ENCODE results near the gene ICE2.

- TF ChIP-seq, protein P1, sequence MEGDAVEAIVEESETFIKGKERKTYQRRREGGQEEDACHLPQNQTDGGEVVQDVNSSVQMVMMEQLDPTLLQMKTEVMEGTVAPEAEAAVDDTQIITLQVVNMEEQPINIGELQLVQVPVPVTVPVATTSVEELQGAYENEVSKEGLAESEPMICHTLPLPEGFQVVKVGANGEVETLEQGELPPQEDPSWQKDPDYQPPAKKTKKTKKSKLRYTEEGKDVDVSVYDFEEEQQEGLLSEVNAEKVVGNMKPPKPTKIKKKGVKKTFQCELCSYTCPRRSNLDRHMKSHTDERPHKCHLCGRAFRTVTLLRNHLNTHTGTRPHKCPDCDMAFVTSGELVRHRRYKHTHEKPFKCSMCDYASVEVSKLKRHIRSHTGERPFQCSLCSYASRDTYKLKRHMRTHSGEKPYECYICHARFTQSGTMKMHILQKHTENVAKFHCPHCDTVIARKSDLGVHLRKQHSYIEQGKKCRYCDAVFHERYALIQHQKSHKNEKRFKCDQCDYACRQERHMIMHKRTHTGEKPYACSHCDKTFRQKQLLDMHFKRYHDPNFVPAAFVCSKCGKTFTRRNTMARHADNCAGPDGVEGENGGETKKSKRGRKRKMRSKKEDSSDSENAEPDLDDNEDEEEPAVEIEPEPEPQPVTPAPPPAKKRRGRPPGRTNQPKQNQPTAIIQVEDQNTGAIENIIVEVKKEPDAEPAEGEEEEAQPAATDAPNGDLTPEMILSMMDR (IDR thresholded peaks at IDR 0.05; ENCODE audit: insufficient read depth, low read depth, low read length) = no peak
- no peak for TF ChIP-seq EZH2 (IDR thresholded peaks at IDR 0.05; ENCODE audit: insufficient read depth, low read length)
Measured at GRCh38 chr15:60421544-60421943, 57.4 kb downstream of the ICE2 start.

Measured in astrocyte (in vitro differentiated cells and primary cell).